ENCODE results near the gene MACROD2.

The MACROD2 gene

DNA sequence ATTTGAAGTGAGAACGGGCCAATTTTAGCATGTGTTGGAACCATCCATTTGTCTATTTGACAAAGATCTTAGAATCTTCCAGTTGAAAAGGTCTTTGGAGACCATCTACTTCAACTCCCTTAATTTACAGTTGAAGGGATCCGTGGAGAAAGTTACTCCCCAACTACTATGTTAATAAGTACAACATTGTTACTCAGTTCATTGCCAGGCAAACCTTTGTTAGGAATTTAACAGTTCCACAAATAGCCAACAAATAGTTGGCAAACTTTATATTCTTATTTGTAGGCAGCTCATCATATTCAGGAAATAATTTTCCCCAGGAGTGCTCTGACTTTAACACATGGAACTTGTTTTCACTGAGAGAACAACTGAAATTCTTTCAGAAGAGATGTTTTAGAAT is 423.1 kb downstream of the MACROD2 start:
- DNase-seq: no peak

GRCh38 chr20:14422892-14423291 is 427.6 kb downstream of the MACROD2 start:
- DNase-seq: no peak

GRCh38 chr20:14431568-14431967 is 436.3 kb downstream of the MACROD2 start:
- no peak for DNase-seq

- no peak for DNase-seq
Observed at GRCh38 chr20:14432085-14432484, 436.8 kb downstream of the MACROD2 start.

GRCh38 chr20:14432597-14432996 is 437.3 kb downstream of the MACROD2 start:
- no peak for DNase-seq

DNA sequence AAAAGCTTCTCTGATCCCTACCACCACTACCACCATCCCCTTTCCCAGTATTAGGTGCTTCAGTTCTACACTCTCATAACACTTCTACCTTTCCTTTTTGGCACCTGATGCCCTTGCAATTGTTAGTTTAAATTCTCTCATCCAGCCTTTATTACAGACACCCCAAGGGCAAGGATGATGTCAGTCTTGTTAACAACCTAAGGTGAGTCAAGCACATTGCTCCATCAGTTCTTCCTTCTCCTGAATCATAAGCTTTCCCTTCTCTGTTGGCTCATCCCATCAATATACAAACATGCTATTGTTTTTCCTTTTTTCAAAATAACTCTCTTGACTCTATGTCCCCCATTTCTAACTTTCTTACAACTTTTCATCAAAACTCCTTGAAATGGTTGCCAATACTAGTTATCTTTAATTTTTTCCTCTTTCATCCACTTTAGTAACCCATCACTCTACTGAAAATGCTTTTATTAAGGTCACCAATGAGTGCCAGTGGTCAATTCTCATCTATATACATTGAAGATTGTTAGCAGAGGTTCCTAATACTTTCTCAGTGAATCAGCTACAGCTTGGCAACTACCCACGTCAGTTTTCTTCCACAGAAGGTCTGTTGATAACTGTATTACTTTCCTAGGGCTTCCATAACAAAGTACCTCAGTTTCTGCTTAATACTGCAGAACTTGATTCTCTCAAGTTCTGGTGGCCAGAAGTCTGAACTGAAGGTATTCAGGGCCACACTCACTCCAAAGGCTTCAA is 439.2 kb downstream of the MACROD2 start:
- DNase-seq: no peak

- DNase-seq: no peak
Observed at GRCh38 chr20:14441201-14441600, 445.9 kb downstream of the MACROD2 start.

GRCh38 chr20:14444106-14444505 is 448.8 kb downstream of the MACROD2 start:
- no peak for DNase-seq

- no peak for DNase-seq
Observed at GRCh38 chr20:14445310-14445709, 450.0 kb downstream of the MACROD2 start.

- no peak for DNase-seq
Observed at GRCh38 chr20:14445902-14446301, 450.6 kb downstream of the MACROD2 start.

DNA sequence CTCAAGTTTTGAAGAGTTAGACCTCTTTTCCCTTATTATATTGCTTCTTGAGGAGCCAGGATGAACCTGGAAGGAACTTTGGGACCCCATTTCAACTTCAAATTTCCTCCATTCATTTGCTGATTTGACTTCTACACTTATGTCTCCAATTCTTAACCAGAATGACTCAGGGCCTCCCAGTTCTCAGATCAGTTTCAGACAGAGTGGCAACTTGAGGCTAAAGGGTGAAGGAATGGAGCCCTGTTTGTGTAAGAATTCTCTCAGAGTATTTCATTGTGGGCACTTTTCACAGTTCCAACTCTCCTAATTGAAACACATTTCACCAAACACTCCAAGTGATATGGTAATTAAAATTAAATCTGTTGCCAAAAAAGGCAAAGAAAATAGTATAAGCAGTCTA is 451.1 kb downstream of the MACROD2 start:
- DNase-seq: no peak

DNA sequence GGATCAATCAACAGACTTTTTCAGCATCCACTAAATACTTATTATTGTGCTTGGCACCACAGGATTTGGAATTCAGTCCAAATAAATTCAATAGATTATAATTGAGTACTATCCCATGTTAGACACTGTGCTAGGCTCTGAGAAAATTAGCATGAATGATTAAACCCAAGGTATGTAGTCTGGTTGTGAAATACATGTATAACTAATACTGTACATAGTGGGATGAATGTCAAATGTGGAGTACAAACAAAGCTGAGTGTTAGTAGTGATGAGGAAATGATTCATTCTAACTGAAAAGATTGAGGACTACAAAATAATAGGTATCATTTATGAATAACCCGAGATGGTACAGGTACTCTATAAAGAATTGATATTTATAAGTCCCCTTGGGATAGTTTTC is 454.0 kb downstream of the MACROD2 start:
- DNase-seq: no peak

DNA sequence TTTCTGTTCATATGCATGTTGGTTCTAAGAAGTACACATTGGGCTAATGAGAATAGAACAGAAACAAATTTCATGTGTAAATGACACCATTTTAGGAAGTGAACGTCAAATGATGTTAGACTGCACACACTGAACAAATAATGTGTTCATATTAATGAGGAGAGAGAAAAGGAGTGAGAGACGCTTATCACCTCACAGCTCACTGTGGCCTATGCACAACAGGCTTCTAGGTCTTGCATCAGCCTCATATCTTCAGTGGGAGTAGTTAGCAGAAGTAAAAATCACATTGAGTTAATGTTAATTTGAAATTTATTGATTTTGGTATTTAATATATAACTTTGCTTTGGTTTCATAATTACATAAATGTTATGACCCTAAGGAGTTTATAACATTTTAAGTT is 454.9 kb downstream of the MACROD2 start:
- DNase-seq: no peak

DNA sequence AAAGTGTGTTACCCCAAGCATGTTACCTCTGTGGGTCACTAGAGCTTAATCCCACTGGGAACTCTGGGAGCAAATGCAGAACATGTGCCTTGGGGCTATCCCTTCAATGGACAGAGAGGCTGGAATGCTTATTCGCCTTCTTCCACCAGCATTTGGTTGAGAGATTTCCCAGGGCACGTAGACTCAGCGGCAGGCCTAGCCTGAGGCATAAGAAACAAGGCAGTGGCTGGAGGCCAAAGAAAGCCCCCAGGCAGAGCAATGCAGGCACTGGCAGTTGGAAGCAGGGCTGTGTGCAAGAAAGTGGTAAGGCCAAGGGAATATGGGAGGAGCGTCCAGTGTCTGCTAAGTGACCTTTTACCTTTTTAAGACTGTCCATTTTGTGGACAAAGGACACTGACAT is 456.1 kb downstream of the MACROD2 start:
- no peak for DNase-seq

GRCh38 chr20:14453259-14453658 is 457.9 kb downstream of the MACROD2 start:
- no peak for DNase-seq

- DNase-seq: no peak
Observed at GRCh38 chr20:14454296-14454695, 459.0 kb downstream of the MACROD2 start.

- DNase-seq: peak; percentile 78
Observed at GRCh38 chr20:14467104-14467827, 471.9 kb downstream of the MACROD2 start.

DNA sequence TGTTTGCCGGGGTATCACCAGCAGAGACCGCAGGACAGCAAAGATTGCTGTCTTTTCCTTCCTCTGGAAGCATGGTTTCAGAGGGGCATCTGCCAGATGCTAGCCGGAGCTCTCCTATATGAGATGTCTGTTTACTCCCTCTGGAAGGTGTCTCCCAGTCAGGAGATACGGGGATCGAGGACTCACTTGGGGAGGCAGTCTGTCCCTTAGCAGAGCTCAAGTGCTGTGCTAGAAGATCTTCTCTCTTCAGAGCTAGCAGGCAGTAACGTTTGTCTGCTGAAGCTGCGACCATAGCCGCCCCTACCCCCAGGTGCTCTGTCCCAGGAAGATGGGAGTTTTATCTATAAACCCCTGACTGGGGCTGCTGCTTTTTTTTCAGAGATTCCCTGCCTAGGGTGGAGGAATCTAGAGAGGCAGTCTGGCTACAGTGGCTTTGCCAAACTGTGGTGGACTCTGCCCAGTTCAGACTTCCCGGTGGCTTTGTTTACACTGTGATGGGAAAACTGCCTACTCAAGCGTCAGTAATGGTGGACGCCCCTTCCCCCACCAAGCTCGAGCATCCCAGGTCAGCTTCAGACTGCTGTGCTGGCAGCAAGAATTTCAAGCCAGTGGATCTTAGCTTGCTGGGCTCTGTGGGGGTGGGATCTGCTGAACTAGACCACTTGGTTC is 475.0 kb downstream of the MACROD2 start:
- no peak for DNase-seq

DNA sequence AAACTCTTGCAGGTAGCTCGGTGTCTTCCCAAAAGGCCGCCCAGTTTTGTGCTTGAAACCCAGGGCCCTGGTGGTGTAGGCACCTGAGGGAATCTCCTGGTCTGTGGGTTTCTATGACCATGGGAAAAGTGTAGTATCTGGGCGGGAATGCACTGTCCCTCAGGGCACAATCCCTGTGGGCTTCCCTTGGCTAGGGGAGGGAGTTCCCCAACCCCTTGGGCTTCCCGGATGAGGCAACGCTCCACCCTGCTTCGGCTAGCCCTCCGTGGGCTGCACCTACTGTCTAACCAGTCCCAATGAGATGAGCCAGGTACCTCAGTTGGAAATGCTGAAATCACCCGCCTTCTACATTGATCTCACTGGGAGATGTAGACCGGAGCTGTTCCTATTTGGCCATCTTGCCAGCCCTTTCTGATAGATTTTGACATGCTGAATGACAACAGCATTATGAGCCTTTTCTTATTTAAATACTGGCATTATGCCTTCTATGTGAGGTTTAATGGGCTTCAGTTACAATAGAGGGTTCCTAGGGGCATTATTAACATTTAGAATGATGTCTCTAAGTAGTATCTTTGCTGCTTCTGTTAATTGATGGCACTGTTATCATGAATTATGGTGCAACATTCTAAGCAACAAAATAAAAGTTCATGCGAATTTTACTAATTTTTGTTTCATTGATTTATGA is 475.8 kb downstream of the MACROD2 start:
- no peak for DNase-seq

DNA sequence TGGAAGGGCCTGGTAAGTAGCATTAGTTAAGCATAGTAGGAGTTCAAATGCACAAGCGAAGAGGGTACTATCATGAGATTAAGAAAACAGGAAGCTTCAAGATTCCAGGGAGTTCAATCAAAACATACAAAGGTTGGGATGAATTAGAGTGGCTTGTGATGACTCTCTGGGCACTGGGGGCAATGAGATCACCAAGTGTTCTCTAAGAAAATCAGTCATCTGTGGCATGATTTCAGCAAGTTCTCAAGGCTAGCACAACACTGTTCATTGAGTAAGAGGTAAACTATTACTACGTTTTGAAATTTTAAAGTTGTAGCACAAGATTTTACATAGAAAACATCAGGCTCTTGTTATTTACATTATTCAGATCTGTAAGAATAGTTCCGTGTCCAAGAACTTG is 481.8 kb downstream of the MACROD2 start:
- DNase-seq: no peak

- DNase-seq: no peak
Observed at GRCh38 chr20:14478126-14478525, 482.8 kb downstream of the MACROD2 start.

DNA sequence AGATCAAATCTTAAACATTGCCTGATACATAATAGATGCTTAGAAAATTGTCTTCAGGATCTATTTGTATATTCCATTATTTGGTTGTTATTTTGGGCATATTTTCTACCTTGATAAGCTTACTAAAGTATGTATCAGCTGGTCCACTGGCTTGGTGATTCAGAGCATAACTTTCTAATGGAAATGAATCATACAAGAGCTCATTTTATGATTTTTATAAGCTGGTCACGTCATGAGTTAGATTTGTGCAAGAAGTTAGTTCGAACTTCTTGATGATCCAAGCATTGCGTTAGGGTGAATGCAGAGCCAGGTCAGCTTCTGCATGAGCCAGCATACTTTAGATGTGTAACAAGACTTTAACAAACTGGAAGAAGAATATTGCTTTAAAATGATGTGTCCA is 486.5 kb downstream of the MACROD2 start:
- no peak for DNase-seq

DNA sequence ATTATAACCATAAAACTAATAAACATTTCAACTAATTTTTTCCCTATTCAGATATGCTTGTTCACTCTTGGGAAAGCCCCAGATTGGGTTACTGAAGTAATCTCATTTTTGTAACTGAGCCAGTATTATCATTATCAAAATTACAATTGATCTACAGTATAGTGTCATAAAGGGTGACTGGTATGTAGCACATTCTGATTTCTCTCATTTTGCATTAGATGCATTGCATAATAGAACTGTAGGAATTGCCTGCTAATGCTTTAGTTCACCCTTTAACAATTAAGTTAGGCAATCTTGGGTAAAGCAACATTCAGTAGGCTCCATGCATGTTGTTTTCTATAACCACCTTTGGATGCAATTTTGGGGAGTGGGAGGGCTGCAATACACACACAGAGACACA is 492.9 kb downstream of the MACROD2 start:
- DNase-seq: no peak

All from NCI-H2171 treated with DMSO at 0.1 percent for 48 hours (cell line).